Activated naive CD8-positive, alpha-beta T cell treated with anti-CD3 and anti-CD28 coated beads, Interleukin-2, amount 10 ng/mL, durations not matched to agents 7 days and 5 days (primary cell): Measurements from ENCODE around the gene GOLGA6D. TPM values are rescaled to one million over a fixed set of nuclear protein-coding genes. Genes with fewer than 3 reads are reported as not detected.
"Not testable (repeated sequence)": the region's sequence is repeated elsewhere in the genome, so short reads cannot be mapped to it uniquely, and the experiment has no call there.

Source experiments
- ATAC-seq: fragments of 150-1000 bp; cut with Tn5 transposase; one replicate; pipeline ENCODE4 v1.10.0; 2021; ENCODE audit warnings: low read depth, moderate library complexity
- POLR2A ChIA-PET: fragments of 350-600 bp; sonication (Branson Sonifier 250); formaldehyde crosslinking; loops from one replicate; lab custom pipeline; 2021; ENCODE audit warnings: antibody characterized with exemption; lab: Charles Lee
- DNase-seq: peaks from one replicate; pipeline ENCODE4 v3.0.0; 2021
- H3K27ac Mint-ChIP-seq: one replicate; pipeline ENCODE4 v1.8.0; 2022; ENCODE audit warnings: mild to moderate bottlenecking, mixed read lengths
- H3K27me3 Mint-ChIP-seq: one replicate; pipeline ENCODE4 v1.8.0; 2022; ENCODE audit warnings: mild to moderate bottlenecking, moderate library complexity, mixed read lengths
- H3K36me3 Mint-ChIP-seq: one replicate; pipeline ENCODE4 v1.8.0; 2021; ENCODE audit warnings: mild to moderate bottlenecking, mixed read lengths
- H3K4me1 Mint-ChIP-seq: one replicate; pipeline ENCODE4 v1.8.0; 2021; ENCODE audit warnings: mixed read lengths
- H3K4me3 Mint-ChIP-seq: one replicate; pipeline ENCODE4 v1.8.0; 2022; ENCODE audit warnings: mild to moderate bottlenecking, moderate library complexity, mixed read lengths
- H3K9me3 Mint-ChIP-seq: one replicate; pipeline ENCODE4 v1.8.0; 2021; ENCODE audit warnings: mixed read lengths
- total RNA-seq, 2 experiments: library from RNA; stranded (reverse); gene quantifications; one replicate each; pipeline ENCODE4 v1.2.3, GENCODE V29; 2021

The GOLGA6D gene
- total RNA-seq, 2 experiments from 2014 or later, result not detected

DNA sequence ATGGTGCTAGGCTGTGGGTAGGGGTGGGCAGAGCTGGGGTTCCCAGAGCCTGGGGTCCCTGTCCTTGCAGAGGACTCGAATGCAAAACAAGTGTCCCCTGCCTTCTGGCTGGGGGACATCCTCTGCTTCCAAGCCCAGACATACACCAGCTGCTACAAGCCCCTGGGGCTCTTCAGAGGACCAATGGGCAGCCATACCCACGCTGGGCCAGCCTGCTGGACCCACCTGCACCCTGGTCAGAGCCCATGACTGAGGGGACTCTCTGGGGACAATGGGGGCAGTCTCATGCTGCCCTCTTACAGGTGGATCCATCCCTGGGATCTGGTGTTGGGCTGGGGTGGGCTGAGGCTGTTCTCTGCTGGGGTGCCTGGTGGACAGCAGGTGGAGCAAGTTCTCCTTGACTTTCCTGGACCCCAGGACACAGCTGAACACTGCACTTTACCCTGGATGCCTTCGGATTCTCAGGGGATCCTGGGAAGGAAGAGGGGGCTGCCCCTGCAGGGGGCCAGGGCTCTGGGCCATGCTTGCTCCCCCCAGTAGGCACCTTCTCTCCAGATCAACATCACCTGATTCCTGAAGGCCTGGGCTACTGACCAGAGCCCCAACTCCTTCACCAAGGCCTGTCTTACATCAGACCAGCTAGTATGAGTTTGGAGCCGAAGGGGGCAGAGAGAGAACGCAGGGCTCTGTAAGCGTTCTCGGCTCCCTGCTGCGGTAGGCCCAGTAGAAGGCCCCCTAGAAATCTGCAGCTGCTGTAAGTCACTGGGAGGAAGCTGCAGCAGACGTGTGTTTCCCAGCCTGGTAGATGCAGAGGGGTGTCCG, 46.1 kb downstream of the GOLGA6D start:
- DNase-seq (no peak), ATAC-seq (no peak)
- peaks cover 5% of the 10 kb centered on the region for H3K27me3 Mint-ChIP-seq
- no peaks in the 10 kb centered on the region for H3K36me3 Mint-ChIP-seq
- H3K4me3 Mint-ChIP-seq, result no peak overlapping the region
- no peaks in the 10 kb centered on the region for H3K9me3 Mint-ChIP-seq
- no peaks in the 10 kb centered on the region for H3K4me1 Mint-ChIP-seq
- POLR2A ChIA-PET, result no interaction called here
- H3K27ac Mint-ChIP-seq, result no peak overlapping the region

DNA sequence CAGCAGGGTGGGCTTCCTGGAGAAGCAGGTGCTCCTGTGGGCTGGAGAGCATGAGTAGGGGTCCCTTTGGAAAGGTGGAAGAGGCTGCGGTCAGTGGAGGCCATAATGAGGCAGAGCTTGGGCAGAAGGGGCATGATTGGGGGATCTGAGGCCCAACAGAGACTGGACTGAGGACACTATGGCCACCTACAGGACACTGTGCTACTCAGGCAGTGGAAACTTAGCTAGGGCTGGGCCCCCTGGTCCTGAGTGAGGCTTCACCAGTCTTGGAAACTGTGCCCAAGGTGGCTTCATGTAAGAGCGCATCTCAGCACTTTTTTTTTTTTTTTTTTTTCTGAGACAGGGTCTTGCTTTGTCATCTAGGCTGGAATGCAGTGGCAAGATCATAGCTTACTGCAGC, 46.9 kb downstream of the GOLGA6D start:
- Mint-ChIP-seq H3K27me3 (peaks cover 5% of the 10 kb centered on the region), H3K36me3 (no peaks in the 10 kb centered on the region), H3K4me3 (no peak overlapping the region), H3K9me3 (no peaks in the 10 kb centered on the region), H3K4me1 (no peaks in the 10 kb centered on the region), H3K27ac (no peak overlapping the region)
- POLR2A ChIA-PET, result no interaction called here
- ATAC-seq (no peak), DNase-seq (no peak)

DNA sequence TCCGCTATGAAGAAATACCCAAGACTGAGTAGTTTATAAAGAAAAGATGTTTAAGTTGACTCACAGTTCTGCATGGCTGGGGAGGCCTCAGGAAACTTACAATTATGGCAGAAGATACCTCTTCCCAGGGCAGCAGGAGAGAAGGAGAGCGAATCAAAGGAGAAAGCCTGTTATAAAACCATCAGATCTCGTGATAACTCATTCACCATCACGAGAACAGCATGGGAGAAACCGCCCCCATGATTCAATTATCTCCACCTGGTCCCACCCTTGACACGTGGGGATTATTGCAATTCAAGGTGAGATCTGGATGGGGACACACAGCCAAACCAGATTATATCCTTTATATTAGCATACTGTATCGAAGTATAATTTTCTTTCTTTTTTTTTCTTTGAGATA, 49.5 kb downstream of the GOLGA6D start:
- H3K4me3 Mint-ChIP-seq, H3K27me3 Mint-ChIP-seq, POLR2A ChIA-PET, H3K36me3 Mint-ChIP-seq, ATAC-seq, H3K9me3 Mint-ChIP-seq, DNase-seq, H3K27ac Mint-ChIP-seq: not testable (repeated sequence)
- peaks cover 16% of the 10 kb centered on the region for H3K4me1 Mint-ChIP-seq

DNA sequence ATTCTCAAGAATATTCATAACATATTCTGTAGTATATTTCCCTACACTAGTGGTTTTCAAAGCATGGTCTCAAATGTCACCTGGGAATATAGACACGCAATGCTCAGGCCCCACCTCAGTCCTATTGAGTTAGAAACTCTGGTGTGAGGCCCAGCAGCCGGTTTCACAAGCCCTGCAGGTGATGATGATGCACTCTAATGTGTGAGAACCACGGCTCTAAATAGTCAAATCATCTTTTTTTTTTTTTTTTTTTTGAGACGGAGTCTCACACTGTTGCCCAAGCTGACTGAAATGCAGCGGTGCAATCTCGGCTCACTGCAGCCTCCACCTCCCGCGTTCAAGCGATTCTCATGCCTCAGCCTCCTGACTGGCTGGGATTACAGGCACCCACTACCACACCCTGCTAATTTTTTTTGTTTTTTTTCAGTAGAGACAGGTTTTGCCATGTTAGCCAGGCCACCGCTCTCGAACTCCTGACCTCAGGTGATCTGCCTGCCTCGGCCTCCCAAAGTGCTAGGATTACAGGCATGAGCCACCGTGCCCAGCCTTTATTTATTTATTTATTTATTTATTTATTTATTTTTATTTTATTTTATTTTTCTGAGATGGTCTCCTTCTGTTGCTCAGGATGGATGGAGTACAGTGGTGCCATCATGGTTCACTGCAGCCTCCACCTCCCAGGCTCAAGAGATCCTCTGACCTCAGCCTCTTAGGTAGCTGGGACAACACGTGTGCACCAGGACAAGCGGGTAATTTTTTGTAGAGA, 51.2 kb downstream of the GOLGA6D start:
- POLR2A ChIA-PET, result interaction anchor here (0.7 kb wide), 1 partner anchor 854 kb away, joined by 3 read pairs; no protein-coding TSS in a partner anchor
- peaks cover 17% of the 10 kb centered on the region for H3K4me1 Mint-ChIP-seq
- H3K9me3 Mint-ChIP-seq, ATAC-seq, H3K4me3 Mint-ChIP-seq, H3K27me3 Mint-ChIP-seq, DNase-seq, H3K27ac Mint-ChIP-seq, H3K36me3 Mint-ChIP-seq: not testable (repeated sequence)

- H3K4me3 Mint-ChIP-seq, result peak overlapping the region; percentile 96
- H3K27ac Mint-ChIP-seq, result peak overlapping the region; percentile 96
- H3K9me3 Mint-ChIP-seq, result no peaks in the 10 kb centered on the region
- peaks cover 17% of the 10 kb centered on the region for H3K4me1 Mint-ChIP-seq
- POLR2A ChIA-PET, result interaction anchor here (1.7 kb wide), 1 partner anchor 116 kb away, joined by 7 read pairs; the partner anchor contains the start of gene SIN3A
- peaks cover 3% of the 10 kb centered on the region for H3K27me3 Mint-ChIP-seq
- no peak for DNase-seq
- H3K36me3 Mint-ChIP-seq, result peaks cover 6% of the 10 kb centered on the region
- no peak for ATAC-seq
Measured at GRCh38 chr15:75335313-75335704, 52.7 kb downstream of the GOLGA6D start.

DNA sequence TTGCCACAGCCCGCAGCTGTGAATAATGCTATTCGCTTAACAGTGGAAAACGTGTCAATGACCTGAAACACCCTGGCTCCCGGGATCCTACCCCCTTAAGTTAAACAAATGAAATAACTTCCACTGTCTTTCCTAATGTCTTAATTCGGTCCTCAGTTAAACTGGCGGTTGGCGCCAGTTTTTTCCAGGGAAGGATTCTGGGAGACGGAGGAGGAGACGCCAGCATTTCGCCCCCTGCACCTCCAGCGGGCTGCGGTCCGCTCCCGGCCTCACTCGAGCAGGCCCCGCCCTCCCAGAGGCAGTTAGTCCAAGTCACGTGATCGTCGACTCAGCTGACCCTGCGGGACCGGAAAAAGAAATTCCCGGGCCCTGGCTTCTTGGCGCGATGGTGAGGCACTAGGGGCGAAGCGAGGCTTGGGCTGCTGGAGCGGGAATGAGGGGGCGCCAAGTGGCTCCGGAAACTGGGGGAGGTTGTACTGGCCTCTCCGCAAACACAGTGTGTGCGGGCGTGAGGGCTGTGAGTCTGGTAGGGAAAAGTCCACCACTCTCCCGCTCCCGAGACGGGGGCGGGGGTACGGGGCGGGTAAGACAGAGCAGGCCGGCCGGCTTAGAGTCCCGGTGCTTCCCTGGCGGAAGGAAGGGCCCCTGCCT, 53.2 kb downstream of the GOLGA6D start, which contains the start of gene COMMD4:
Gene COMMD4 (plus strand): TSS at position 359 of the 651 bp plus-strand sequence. CDS start 27 bp downstream, at position 386.
- POLR2A ChIA-PET, result interaction anchor here (1.6 to 1.7 kb wide), 3 partner anchors 11 to 116 kb away, joined by 4 to 7 read pairs (median 4); partner anchors contain the start of genes MAN2C1, NEIL1 and SIN3A
- DNase-seq (peak; percentile 86), ATAC-seq (peak; percentile 77)
- H3K4me1 Mint-ChIP-seq, result peaks cover 17% of the 10 kb centered on the region
- peaks cover 6% of the 10 kb centered on the region for H3K36me3 Mint-ChIP-seq
- H3K4me3 Mint-ChIP-seq, result peak within 1 kb of the TSS; percentile 96
- peak within 1 kb of the TSS; percentile 96 for H3K27ac Mint-ChIP-seq
- H3K9me3 Mint-ChIP-seq, result no peaks in the 10 kb centered on the region
- H3K27me3 Mint-ChIP-seq, result peaks cover 3% of the 10 kb centered on the region

DNA sequence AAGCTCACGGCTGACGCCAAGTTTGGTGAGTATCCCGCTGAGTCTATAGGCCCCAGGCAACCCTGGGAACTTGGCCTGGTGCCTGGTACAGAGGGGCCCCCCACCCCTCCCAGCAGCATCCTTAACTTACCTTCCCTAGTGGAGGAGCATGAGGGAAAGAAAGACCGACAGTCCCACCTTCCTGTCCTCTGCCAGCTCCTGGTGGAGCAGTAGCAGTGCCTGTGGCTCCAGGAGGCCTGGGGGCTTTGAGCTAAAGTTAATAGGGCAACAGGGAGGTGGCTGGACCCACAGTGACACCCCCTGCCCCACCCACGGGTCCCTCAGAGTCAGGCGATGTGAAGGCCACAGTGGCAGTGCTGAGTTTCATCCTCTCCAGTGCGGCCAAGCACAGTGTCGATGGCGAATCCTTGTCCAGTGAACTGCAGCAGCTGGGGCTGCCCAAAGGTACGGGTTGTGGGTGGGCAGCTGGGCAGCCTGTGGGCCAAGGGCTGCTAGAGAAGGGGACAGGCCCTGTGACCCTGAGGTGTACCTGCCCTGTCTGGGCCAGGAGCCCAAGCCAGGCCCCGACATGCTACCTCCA, 56.1 kb downstream of the GOLGA6D start:
- no peak overlapping the region for H3K27ac Mint-ChIP-seq

GRCh38 chr15:75339531-75340240, 57.1 kb downstream of the GOLGA6D start:
- Mint-ChIP-seq H3K27me3 (no peaks in the 10 kb centered on the region), H3K27ac (no peak overlapping the region), H3K9me3 (no peaks in the 10 kb centered on the region), H3K4me1 (peaks cover 17% of the 10 kb centered on the region), H3K36me3 (peaks cover 13% of the 10 kb centered on the region), H3K4me3 (no peak overlapping the region)
- ATAC-seq, result no peak
- DNase-seq, result no peak
- POLR2A ChIA-PET, result interaction anchor here (1.2 kb wide), 1 partner anchor 28 kb away, joined by 4 read pairs; no protein-coding TSS in a partner anchor

More for the DNA sequence above, 56.1 kb downstream of the GOLGA6D start:
- no peaks in the 10 kb centered on the region for H3K9me3 Mint-ChIP-seq
- H3K4me3 Mint-ChIP-seq, result no peak overlapping the region
- ATAC-seq, result no peak
- DNase-seq, result no peak
- H3K27me3 Mint-ChIP-seq, result no peaks in the 10 kb centered on the region
- POLR2A ChIA-PET, result no interaction called here
- H3K36me3 Mint-ChIP-seq, result peaks cover 13% of the 10 kb centered on the region
- H3K4me1 Mint-ChIP-seq, result peaks cover 17% of the 10 kb centered on the region

DNA sequence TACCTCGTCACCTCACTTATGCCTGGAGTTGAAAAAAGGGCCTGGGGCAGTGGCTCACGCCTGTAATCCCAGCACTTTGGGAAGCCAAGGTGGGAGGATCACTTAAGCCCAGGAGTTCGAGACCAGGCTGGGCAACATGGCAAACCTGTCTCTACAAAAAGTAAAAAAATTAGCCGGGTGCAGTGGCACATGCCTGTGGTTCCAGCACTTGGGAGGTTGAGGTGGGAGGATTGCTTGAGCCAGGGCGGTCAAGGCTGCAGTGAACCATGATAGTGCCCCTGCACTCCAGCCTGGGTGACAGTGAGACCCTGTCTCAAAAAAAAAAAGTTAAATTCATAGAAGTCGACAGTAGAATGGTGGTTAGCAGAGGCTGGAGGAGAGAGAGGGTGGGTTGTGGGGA, 59.6 kb downstream of the GOLGA6D start:
- Mint-ChIP-seq H3K9me3 (peaks cover 3% of the 10 kb centered on the region), H3K27ac (no peak overlapping the region), H3K36me3 (peaks cover 16% of the 10 kb centered on the region), H3K27me3 (peaks cover 17% of the 10 kb centered on the region), H3K4me1 (peaks cover 6% of the 10 kb centered on the region), H3K4me3 (no peak overlapping the region)
- POLR2A ChIA-PET, result no interaction called here
- no peak for ATAC-seq
- DNase-seq, result no peak

DNA sequence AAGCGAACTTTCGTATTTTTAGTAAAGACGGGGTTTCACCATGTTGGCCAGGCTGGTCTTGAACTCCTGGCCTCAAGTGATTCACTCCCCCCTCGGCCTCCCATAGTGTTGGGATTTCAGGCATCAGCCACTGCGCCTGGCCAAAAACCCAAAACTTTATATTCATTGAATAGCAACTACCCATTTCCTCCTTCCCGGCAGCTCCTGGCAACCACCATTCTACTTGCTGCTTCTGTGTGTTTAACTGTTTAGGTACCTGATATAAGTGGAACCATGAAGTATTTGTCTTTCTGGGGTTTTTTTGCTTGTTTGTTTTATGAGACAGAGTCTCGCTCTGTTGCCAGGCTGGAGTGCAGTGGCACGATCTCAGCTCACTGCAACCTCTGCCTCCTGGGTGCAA, 61.3 kb downstream of the GOLGA6D start:
- H3K27me3 Mint-ChIP-seq, result peaks cover 18% of the 10 kb centered on the region
- not testable (repeated sequence) for H3K27ac Mint-ChIP-seq, DNase-seq, ATAC-seq, H3K4me1 Mint-ChIP-seq, H3K4me3 Mint-ChIP-seq, H3K9me3 Mint-ChIP-seq
- POLR2A ChIA-PET, result interaction anchor here (1.3 kb wide), 1 partner anchor 24 kb away, joined by 4 read pairs; the partner anchor contains the start of gene MAN2C1
- peaks cover 18% of the 10 kb centered on the region for H3K36me3 Mint-ChIP-seq
